ENCODE measurements around the gene ZSWIM6.

Gene ZSWIM6

GRCh38 chr5:61319388-61320146 is 12.5 kb upstream of the ZSWIM6 start:
- peak; percentile 58 for DNase-seq
- Histone ChIP-seq H3K36me3 (no peaks in the 10 kb centered on the region), H3K9me3 (no peaks in the 10 kb centered on the region), H3K27me3 (no peaks in the 10 kb centered on the region), H3K4me1 (no peaks in the 10 kb centered on the region), H3K4me3 (ENCODE audit: low read depth, low read length) (no peak overlapping the region)
- TF ChIP-seq CTCF (IDR thresholded peaks at IDR 0.05; ENCODE audit: low read depth, low read length), result no peak

- Histone ChIP-seq H3K4me1 (no peaks in the 10 kb centered on the region), H3K9me3 (no peaks in the 10 kb centered on the region), H3K4me3 (ENCODE audit: low read depth, low read length) (no peak overlapping the region), H3K36me3 (no peaks in the 10 kb centered on the region), H3K27me3 (no peaks in the 10 kb centered on the region)
- no peak for DNase-seq
- TF ChIP-seq CTCF (IDR thresholded peaks at IDR 0.05; ENCODE audit: low read depth, low read length), result no peak
Measured at GRCh38 chr5:61320860-61321259, 11.2 kb upstream of the ZSWIM6 start.

- DNase-seq, result no peak
- Histone ChIP-seq H3K4me3 (ENCODE audit: low read depth, low read length) (no peak overlapping the region), H3K36me3 (no peaks in the 10 kb centered on the region), H3K9me3 (no peaks in the 10 kb centered on the region), H3K27me3 (no peaks in the 10 kb centered on the region), H3K4me1 (no peaks in the 10 kb centered on the region)
- no peak for TF ChIP-seq CTCF (IDR thresholded peaks at IDR 0.05; ENCODE audit: low read depth, low read length)
Measured at GRCh38 chr5:61321669-61322068, 10.4 kb upstream of the ZSWIM6 start.

- Histone ChIP-seq H3K4me3 (ENCODE audit: low read depth, low read length) (no peak overlapping the region), H3K4me1 (no peaks in the 10 kb centered on the region), H3K36me3 (no peaks in the 10 kb centered on the region), H3K27me3 (no peaks in the 10 kb centered on the region), H3K9me3 (no peaks in the 10 kb centered on the region)
- no peak for TF ChIP-seq CTCF (IDR thresholded peaks at IDR 0.05; ENCODE audit: low read depth, low read length)
- no peak for DNase-seq
Measured at GRCh38 chr5:61322738-61323725, 9.0 kb upstream of the ZSWIM6 start.

- Histone ChIP-seq H3K4me1 (no peaks in the 10 kb centered on the region), H3K9me3 (no peaks in the 10 kb centered on the region), H3K27me3 (no peaks in the 10 kb centered on the region), H3K36me3 (no peaks in the 10 kb centered on the region), H3K4me3 (ENCODE audit: low read depth, low read length) (no peak overlapping the region)
- TF ChIP-seq CTCF (IDR thresholded peaks at IDR 0.05; ENCODE audit: low read depth, low read length), result no peak
- no peak for DNase-seq
Measured at GRCh38 chr5:61327760-61328753, 4.0 kb upstream of the ZSWIM6 start.

Data from BE2C (cell line).